Activated CD8-positive, alpha-beta memory T cell treated with anti-CD3 and anti-CD28 coated beads, Interleukin-2, amount 10 ng/mL, durations not matched to agents 7 days and 5 days (primary cell): ENCODE measurements around the gene MAX. TPM values are rescaled to one million over a fixed set of nuclear protein-coding genes. Genes with fewer than 3 reads are reported as not detected.
"Not testable (repeated sequence)": the region's sequence is repeated elsewhere in the genome, so short reads cannot be mapped to it uniquely, and the experiment has no call there.

Source experiments
- ATAC-seq: fragments of 150-1000 bp; cut with Tn5 transposase; one replicate; pipeline ENCODE4 v1.10.0; 2021; ENCODE audit warnings: moderate library complexity
- CTCF ChIA-PET: fragments of 350-600 bp; sonication (Branson Sonifier 250); formaldehyde crosslinking; loops from one replicate; lab custom pipeline; 2021; ENCODE audit warnings: antibody characterized with exemption; lab: Charles Lee
- DNase-seq: peaks from one replicate; pipeline ENCODE4 v3.0.0-alpha.2; 2020
- H3K27ac Mint-ChIP-seq: one replicate; pipeline ENCODE4 v1.8.0; 2021; ENCODE audit warnings: mild to moderate bottlenecking, mixed read lengths
- H3K27me3 Mint-ChIP-seq: one replicate; pipeline ENCODE4 v1.8.0; 2021; ENCODE audit warnings: mixed read lengths
- H3K36me3 Mint-ChIP-seq: one replicate; pipeline ENCODE4 v1.8.0; 2021; ENCODE audit warnings: mild to moderate bottlenecking, mixed read lengths
- H3K4me1 Mint-ChIP-seq: one replicate; pipeline ENCODE4 v1.8.0; 2021; ENCODE audit warnings: mixed read lengths
- H3K4me3 Mint-ChIP-seq: one replicate; pipeline ENCODE4 v1.8.0; 2021; ENCODE audit warnings: mild to moderate bottlenecking, moderate library complexity, mixed read lengths
- H3K9me3 Mint-ChIP-seq: one replicate; pipeline ENCODE4 v1.8.0; 2022; ENCODE audit warnings: low read depth, mixed read lengths
- microRNA-seq: library from miRNA; unstranded; fragments of <30 nt; microRNA quantifications from one replicate; pipeline ENCODE4 v1.2.0, GENCODE V29; 2022
- total RNA-seq, 2 experiments: library from RNA; stranded (reverse); gene quantifications; one replicate each; pipeline ENCODE4 v1.2.3, GENCODE V29; 2021

The MAX gene
- total RNA-seq, 2 experiments from 2014 or later = 130 to 134 TPM

- no peak overlapping the region for H3K27ac Mint-ChIP-seq
- no peaks in the 10 kb centered on the region for H3K9me3 Mint-ChIP-seq
- CTCF ChIA-PET = interaction anchor here (0.7 to 1.3 kb wide), 2 partner anchors 39 to 87 kb away, joined by 3 to 5 read pairs; no protein-coding TSS in a partner anchor
- H3K27me3 Mint-ChIP-seq = no peaks in the 10 kb centered on the region
- H3K36me3 Mint-ChIP-seq = peaks cover 14% of the 10 kb centered on the region
- DNase-seq (no peak), ATAC-seq (no peak)
- H3K4me3 Mint-ChIP-seq = no peak overlapping the region
- H3K4me1 Mint-ChIP-seq = no peaks in the 10 kb centered on the region
These were observed 69.1 kb downstream of the MAX start for GRCh38 chr14:65033181-65033580.

DNA sequence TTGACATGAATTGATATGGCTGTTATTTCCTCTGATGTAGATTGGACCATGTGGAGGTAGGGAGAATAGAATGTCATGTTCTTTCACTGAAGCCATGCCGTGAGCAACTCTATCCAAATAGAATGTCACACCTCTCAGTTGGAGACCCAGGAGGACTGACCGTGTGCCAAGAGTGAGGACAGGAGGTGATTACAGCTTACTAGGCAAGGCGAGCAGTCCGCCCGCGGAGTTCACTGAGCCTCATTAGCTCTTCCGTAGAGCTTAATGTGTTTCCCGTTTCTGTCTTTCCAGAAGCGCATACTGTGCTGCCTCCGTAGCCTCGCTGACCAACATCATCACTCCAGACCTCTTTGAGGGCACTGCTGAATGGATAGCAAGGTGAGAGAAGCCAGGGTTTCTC lies 70.0 kb downstream of the MAX start:
- Mint-ChIP-seq H3K4me3 (no peak overlapping the region), H3K27ac (no peak overlapping the region), H3K9me3 (no peaks in the 10 kb centered on the region), H3K4me1 (no peaks in the 10 kb centered on the region), H3K36me3 (peaks cover 19% of the 10 kb centered on the region), H3K27me3 (no peaks in the 10 kb centered on the region)
- no peak for ATAC-seq
- CTCF ChIA-PET = interaction anchor here (1.3 kb wide), 1 partner anchor 38 kb away, joined by 3 read pairs; no protein-coding TSS in a partner anchor
- DNase-seq = no peak

DNA sequence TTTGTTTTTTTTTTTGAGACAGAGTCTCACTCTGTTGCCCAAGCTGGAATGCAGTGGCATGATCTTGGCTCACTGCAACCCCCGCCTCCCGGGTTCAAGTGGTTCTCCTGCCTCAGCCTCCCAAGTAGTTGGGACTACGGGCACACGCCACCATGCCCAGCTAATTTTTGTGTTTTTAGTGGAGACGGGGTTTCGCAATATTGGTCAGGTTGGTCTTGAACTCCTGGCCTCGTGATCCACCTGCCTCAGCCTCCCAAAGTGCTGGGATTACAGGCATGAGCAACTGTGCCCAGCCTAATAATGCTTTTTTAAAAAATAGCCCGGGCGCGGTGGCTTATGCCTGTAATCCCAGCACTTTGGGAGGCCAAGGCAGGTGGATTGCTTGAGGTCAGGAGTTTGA lies 71.0 kb downstream of the MAX start:
- peaks cover 20% of the 10 kb centered on the region for H3K36me3 Mint-ChIP-seq
- H3K9me3 Mint-ChIP-seq, H3K4me3 Mint-ChIP-seq, ATAC-seq, DNase-seq, H3K27me3 Mint-ChIP-seq, H3K27ac Mint-ChIP-seq, H3K4me1 Mint-ChIP-seq: not testable (repeated sequence)
- CTCF ChIA-PET = interaction anchor here (0.7 to 0.8 kb wide), 2 partner anchors 10 to 12 kb away, joined by 3 read pairs; no protein-coding TSS in a partner anchor

DNA sequence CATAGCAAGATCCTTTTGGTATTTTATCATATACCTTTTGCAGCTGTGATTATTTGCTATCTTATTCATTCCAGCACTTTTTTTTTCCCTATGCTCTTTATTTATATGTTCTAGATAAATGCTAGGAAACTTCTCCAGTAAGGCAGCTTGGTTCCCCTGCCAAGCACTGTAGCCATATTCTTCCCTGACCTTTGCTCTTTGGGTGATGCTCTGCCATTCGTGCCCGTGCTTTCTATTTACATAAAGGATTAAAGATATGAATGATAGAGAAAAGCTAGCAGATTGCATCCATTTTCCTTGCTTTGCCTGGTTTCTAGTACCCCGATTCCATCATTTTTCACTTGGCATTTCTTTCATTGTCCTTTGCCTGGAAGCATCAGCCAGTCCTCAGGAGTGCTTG lies 73.4 kb downstream of the MAX start:
- Mint-ChIP-seq H3K27me3 (no peaks in the 10 kb centered on the region), H3K36me3 (peaks cover 20% of the 10 kb centered on the region), H3K4me1 (no peaks in the 10 kb centered on the region), H3K27ac (no peak overlapping the region), H3K9me3 (no peaks in the 10 kb centered on the region), H3K4me3 (no peak overlapping the region)
- CTCF ChIA-PET = no interaction called here
- ATAC-seq (no peak), DNase-seq (no peak)

- no peak overlapping the region for H3K27ac Mint-ChIP-seq
- H3K36me3 Mint-ChIP-seq = peaks cover 14% of the 10 kb centered on the region
- H3K4me1 Mint-ChIP-seq = no peaks in the 10 kb centered on the region
- DNase-seq (no peak), ATAC-seq (no peak)
- H3K9me3 Mint-ChIP-seq = no peaks in the 10 kb centered on the region
- no peak overlapping the region for H3K4me3 Mint-ChIP-seq
- CTCF ChIA-PET = no interaction called here
- H3K27me3 Mint-ChIP-seq = no peaks in the 10 kb centered on the region
These were observed 75.1 kb downstream of the MAX start for GRCh38 chr14:65027127-65027799.

DNA sequence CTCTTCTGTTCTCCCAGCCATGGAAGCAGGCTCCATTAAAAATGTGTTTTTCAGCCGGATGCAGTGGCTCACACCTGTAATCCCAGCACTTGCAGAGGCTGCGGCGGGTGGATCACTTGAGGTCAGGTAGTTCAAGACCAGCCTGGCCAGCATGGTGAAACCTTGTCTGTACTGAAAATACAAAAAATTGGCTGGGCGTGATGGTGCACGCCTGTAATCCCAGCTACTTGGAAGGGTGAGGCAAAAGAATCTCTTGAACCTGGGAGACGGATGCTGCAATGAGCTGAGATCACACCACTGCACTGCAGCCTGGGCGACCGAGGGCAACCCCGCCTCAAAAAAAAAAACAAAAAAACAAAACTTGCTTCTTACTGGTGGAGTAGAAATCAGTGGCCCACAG lies 75.8 kb downstream of the MAX start:
- CTCF ChIA-PET = no interaction called here
- H3K27ac Mint-ChIP-seq = no peak overlapping the region
- H3K4me3 Mint-ChIP-seq = no peak overlapping the region
- peaks cover 12% of the 10 kb centered on the region for H3K36me3 Mint-ChIP-seq
- DNase-seq (no peak), ATAC-seq (no peak)
- H3K9me3 Mint-ChIP-seq = no peaks in the 10 kb centered on the region
- H3K4me1 Mint-ChIP-seq = no peaks in the 10 kb centered on the region
- H3K27me3 Mint-ChIP-seq = no peaks in the 10 kb centered on the region

- Mint-ChIP-seq H3K27me3 (no peaks in the 10 kb centered on the region), H3K4me3 (no peak overlapping the region), H3K36me3 (peaks cover 10% of the 10 kb centered on the region), H3K27ac (no peak overlapping the region), H3K4me1 (no peaks in the 10 kb centered on the region), H3K9me3 (no peaks in the 10 kb centered on the region)
- DNase-seq (no peak), ATAC-seq (no peak)
- CTCF ChIA-PET = no interaction called here
These were observed 76.5 kb downstream of the MAX start for GRCh38 chr14:65025818-65026217.

Small RNAs within 50 kb of the gene (microRNA-seq; reads per million reads assigned to microRNA genes)
- gene MIR4706 = 1.7 reads per million

Other genes starting within 250 kb of the MAX start
- not detected for gene SPTB, start 222.6 kb downstream of the MAX start, total RNA-seq
- gene CHURC1, start 188.1 kb downstream of the MAX start, total RNA-seq = 10 to 100 TPM; 49.3 to 57.9 TPM
- not detected for gene GPX2, start 159.8 kb downstream of the MAX start, total RNA-seq
- gene RAB15, start 130.2 kb downstream of the MAX start, total RNA-seq = 1 to 10 TPM; 2.1 to 2.3 TPM
- 10 to 100 TPM; 15.0 to 15.6 TPM for gene FNTB, start 115.6 kb downstream of the MAX start, total RNA-seq